ENCODE data around the gene OTUD7B.

Gene OTUD7B

DNA sequence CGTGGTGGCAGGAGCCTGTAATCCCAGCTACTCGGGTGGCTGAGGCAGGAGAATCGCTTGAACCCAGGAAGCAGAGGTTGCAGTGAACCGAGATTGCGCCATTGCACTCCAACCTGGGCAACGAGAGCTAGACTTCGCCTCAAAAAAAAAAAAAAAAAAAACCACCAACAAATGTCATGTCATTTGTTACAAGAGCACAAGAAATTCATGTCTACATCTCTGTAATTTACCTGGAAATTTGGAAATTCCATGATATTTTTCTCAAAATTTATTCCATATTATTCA is 40.5 kb upstream of the OTUD7B start:
- peaks cover 0 to 5% (median 0%) of the 10 kb centered on the region in 4 donors for H3K4me1 ChIP-seq
- no peaks in the 10 kb centered on the region for H3K9me3 ChIP-seq
- TF ChIP-seq, protein P1, sequence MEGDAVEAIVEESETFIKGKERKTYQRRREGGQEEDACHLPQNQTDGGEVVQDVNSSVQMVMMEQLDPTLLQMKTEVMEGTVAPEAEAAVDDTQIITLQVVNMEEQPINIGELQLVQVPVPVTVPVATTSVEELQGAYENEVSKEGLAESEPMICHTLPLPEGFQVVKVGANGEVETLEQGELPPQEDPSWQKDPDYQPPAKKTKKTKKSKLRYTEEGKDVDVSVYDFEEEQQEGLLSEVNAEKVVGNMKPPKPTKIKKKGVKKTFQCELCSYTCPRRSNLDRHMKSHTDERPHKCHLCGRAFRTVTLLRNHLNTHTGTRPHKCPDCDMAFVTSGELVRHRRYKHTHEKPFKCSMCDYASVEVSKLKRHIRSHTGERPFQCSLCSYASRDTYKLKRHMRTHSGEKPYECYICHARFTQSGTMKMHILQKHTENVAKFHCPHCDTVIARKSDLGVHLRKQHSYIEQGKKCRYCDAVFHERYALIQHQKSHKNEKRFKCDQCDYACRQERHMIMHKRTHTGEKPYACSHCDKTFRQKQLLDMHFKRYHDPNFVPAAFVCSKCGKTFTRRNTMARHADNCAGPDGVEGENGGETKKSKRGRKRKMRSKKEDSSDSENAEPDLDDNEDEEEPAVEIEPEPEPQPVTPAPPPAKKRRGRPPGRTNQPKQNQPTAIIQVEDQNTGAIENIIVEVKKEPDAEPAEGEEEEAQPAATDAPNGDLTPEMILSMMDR (IDR thresholded peaks at IDR 0.05): no peak
- no peak for DNase-seq
- intact Hi-C loops (cut with DNase I; ENCODE audit: low total_unique reads): loop anchor here (5.0 kb wide), 1 partner anchor 89 kb away; no protein-coding TSS in a partner anchor
- H3K27ac ChIP-seq: no peak overlapping the region
- H3K4me3 ChIP-seq: no peak overlapping the region
- H3K36me3 ChIP-seq: no peaks in the 10 kb centered on the region
- no peaks in the 10 kb centered on the region for H3K27me3 ChIP-seq

DNA sequence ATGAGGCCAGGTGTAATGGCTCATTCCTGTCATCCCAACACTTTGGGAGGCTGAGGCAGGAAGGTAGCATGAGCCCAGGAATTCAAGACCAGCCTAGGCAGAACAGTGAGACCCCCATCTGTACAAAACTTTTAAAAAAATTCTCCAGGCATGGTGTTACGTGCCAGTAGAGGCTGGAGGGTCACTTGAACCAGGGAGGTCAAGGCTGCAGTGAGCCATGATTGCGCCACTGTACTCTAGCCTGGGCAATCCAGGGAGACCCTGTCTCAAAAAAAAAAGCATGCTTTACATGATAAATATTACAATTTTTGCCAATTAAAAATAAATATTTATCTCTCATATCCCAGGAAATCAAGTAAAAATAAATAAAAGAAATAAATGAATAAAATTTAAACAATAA is 39.4 kb upstream of the OTUD7B start:
- H3K27me3 ChIP-seq: no peaks in the 10 kb centered on the region
- intact Hi-C loops (cut with DNase I; ENCODE audit: low total_unique reads): loop anchor here (5.0 kb wide), 1 partner anchor 88 kb away; no protein-coding TSS in a partner anchor
- H3K36me3 ChIP-seq: no peaks in the 10 kb centered on the region
- DNase-seq: no peak
- no peak overlapping the region for H3K27ac ChIP-seq
- no peaks in the 10 kb centered on the region for H3K9me3 ChIP-seq
- TF ChIP-seq, protein P1 (IDR thresholded peaks at IDR 0.05): no peak
- peaks cover 0 to 5% (median 0%) of the 10 kb centered on the region in 4 donors for H3K4me1 ChIP-seq
- no peak overlapping the region for H3K4me3 ChIP-seq

DNA sequence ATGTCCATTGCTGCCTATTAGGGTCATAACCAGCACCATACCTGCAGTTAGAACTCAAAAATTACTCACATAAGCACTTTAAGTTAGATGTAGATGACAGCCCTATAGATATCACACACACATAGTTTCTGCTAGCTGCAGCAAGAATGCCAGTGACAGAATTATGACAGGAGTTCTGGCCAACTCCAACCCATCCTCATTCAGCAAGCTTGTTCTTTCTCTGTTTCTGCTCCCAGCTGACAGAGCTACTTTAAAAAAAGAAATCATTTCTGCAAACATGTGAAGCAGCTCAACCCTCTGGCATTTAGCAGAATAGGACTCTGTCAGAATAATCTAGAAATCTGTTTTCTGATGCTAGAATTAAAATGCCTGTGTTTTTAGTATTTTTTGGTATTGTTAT is 23.8 kb upstream of the OTUD7B start:
- H3K4me1 ChIP-seq: no peaks in the 10 kb centered on the region
- H3K27ac ChIP-seq: no peak overlapping the region
- no peak overlapping the region for H3K4me3 ChIP-seq
- H3K9me3 ChIP-seq: no peaks in the 10 kb centered on the region
- no peaks in the 10 kb centered on the region for H3K27me3 ChIP-seq
- DNase-seq: no peak
- TF ChIP-seq, protein P1 (IDR thresholded peaks at IDR 0.05): no peak
- H3K36me3 ChIP-seq: no peaks in the 10 kb centered on the region
- intact Hi-C loops (cut with DNase I; ENCODE audit: low total_unique reads): no loop called here

DNA sequence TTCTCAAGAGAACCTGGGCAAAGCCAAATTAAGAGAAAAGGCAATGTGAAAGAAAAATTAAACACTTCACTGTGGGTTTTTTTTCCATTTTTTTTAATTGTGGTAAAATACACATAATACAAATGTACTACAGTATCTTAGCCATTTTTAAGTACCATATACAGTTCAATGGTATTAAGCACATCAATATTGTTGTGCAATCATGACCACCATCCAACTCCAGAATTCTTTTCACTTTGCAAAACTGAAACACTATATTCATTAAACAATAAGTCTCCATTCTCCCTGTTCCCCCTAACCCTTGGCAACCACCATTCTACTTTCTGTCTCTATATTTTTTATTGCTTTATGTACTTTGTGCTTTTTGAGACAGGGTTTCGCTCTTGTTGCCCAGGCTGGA is 17.8 kb upstream of the OTUD7B start:
- no peaks in the 10 kb centered on the region for H3K27me3 ChIP-seq
- intact Hi-C loops (cut with DNase I; ENCODE audit: low total_unique reads): no loop called here
- TF ChIP-seq, protein P1 (IDR thresholded peaks at IDR 0.05): no peak
- DNase-seq: no peak
- H3K27ac ChIP-seq: no peak overlapping the region
- no peak overlapping the region for H3K4me3 ChIP-seq
- H3K9me3 ChIP-seq: no peaks in the 10 kb centered on the region
- H3K4me1 ChIP-seq: no peaks in the 10 kb centered on the region
- H3K36me3 ChIP-seq: no peaks in the 10 kb centered on the region

DNA sequence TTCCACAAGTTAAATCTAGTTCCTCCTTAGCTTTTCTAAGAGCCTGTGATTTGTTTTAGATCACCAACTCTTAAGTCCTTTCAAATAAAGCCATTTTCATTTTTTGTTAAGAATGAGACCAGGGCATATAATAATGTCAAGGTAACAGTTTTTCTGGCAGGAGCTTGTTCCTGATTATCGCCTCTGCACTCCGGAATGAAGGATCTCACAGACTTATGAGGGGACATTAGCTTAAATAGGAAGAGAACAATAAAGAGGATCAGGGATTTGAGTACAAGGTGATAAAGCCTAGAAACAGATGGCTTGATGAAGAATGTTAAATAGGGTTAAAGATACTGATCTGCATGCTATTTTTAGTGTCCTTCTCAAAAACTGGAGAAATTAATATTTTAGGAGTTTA is 13.6 kb upstream of the OTUD7B start:
- no peak for DNase-seq
- H3K36me3 ChIP-seq: no peaks in the 10 kb centered on the region
- no peaks in the 10 kb centered on the region for H3K9me3 ChIP-seq
- no peaks in the 10 kb centered on the region for H3K27me3 ChIP-seq
- TF ChIP-seq, protein P1 (IDR thresholded peaks at IDR 0.05): no peak
- H3K27ac ChIP-seq: no peak overlapping the region
- intact Hi-C loops (cut with DNase I; ENCODE audit: low total_unique reads): no loop called here
- H3K4me1 ChIP-seq: peaks cover 0 to 21% (median 10%) of the 10 kb centered on the region in 4 donors
- H3K4me3 ChIP-seq: no peak overlapping the region

DNA sequence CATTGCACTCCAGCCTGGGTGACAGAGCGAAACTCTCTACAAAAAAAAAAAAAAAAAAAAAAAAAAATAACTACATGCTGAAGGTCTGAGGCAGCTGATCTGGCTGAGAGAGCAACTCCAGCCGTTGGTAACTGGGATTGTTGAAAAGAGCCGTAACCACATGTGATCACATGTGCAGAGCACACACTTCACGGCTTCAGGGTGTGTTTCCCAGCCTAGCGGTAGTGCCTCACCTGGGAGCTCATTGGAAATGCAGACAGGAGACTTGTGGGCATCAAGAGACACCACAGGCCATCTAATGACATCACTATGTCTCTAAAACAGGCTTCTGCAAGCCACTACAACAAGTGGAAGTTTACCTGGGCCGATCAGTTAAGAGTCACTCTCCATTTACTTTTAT is 11.8 kb upstream of the OTUD7B start:
- H3K9me3 ChIP-seq: no peaks in the 10 kb centered on the region
- peaks cover 0 to 21% (median 10%) of the 10 kb centered on the region in 4 donors for H3K4me1 ChIP-seq
- TF ChIP-seq, protein P1 (IDR thresholded peaks at IDR 0.05): no peak
- no peak overlapping the region for H3K4me3 ChIP-seq
- intact Hi-C loops (cut with DNase I; ENCODE audit: low total_unique reads): no loop called here
- no peak overlapping the region for H3K27ac ChIP-seq
- no peaks in the 10 kb centered on the region for H3K36me3 ChIP-seq
- H3K27me3 ChIP-seq: no peaks in the 10 kb centered on the region
- no peak for DNase-seq

Data from tibial artery (tissue), 4 donors.